Smooth muscle cell (in vitro differentiated cells): Measurements from ENCODE around the gene PPFIA1. TPM values are rescaled to one million over a fixed set of nuclear protein-coding genes. Genes with fewer than 3 reads are reported as not detected.

Source experiments
- DNase-seq: peaks from one replicate; lab custom pipeline; 2025; ENCODE audit not compliant: unreplicated experiment; lab: John Stamatoyannopoulos, UW
- H2AFZ ChIP-seq: fragments of 200-600 bp; sonication (generic); 2 replicates; pipeline ENCODE4 v1.6.0; 2016; ENCODE audit warnings: antibody characterized with exemption, low read depth, mild to moderate bottlenecking
- H3F3A ChIP-seq: fragments of 200-600 bp; sonication (generic); 2 replicates; pipeline ENCODE4 v1.6.0; 2017; ENCODE audit warnings: antibody characterized with exemption, low read depth
- H3K27ac ChIP-seq: fragments of 200-600 bp; sonication (generic); 2 replicates; pipeline ENCODE4 v1.5.1; 2016; ENCODE audit warnings: low read depth, mild to moderate bottlenecking
- H3K27me3 ChIP-seq: fragments of 200-600 bp; sonication (generic); 2 replicates; pipeline ENCODE4 v1.6.1; 2016; ENCODE audit warnings: low read depth, mild to moderate bottlenecking
- H3K36me3 ChIP-seq: fragments of 200-600 bp; sonication (generic); 2 replicates; pipeline ENCODE4 v1.5.1; 2016; ENCODE audit warnings: low read depth
- H3K4me1 ChIP-seq: fragments of 200-600 bp; sonication (generic); 2 replicates; pipeline ENCODE4 v1.5.1; 2016; ENCODE audit warnings: low read depth
- H3K4me2 ChIP-seq: fragments of 200-600 bp; sonication (generic); 2 replicates; pipeline ENCODE4 v1.6.0; 2016; ENCODE audit warnings: mild to moderate bottlenecking
- H3K4me3 ChIP-seq: fragments of 200-600 bp; sonication (generic); 2 replicates; pipeline ENCODE4 v1.5.1; 2016; ENCODE audit warnings: mild to moderate bottlenecking
- H3K79me2 ChIP-seq: fragments of 200-600 bp; sonication (generic); 2 replicates; pipeline ENCODE4 v1.6.0; 2016; ENCODE audit warnings: low read depth, mild to moderate bottlenecking
- H3K9ac ChIP-seq: fragments of 200-600 bp; sonication (generic); 2 replicates; pipeline ENCODE4 v1.6.0; 2016; ENCODE audit warnings: low read depth
- H3K9me3 ChIP-seq: fragments of 200-600 bp; sonication (generic); replicated peaks from 2 replicates; pipeline ENCODE4 v1.5.1; 2016; ENCODE audit warnings: low read depth
- H4K20me1 ChIP-seq: fragments of 200-600 bp; sonication (generic); 2 replicates; pipeline ENCODE4 v1.6.0; 2016; ENCODE audit warnings: low read depth
- WGBS: methylation state at CpG from one replicate; pipeline ENCODE4 v1.1.7; 2016; ENCODE audit warnings: low lambda C conversion rate; 5-methylcytosine and 5-hydroxymethylcytosine counted together
- polyA plus RNA-seq: library from polyadenylated mRNA; unstranded; fragments of >200 nt; fragmentation: Nextera tagmentation; extraction: Ambion mirVana; gene quantifications from 2 replicates; pipeline ENCODE4 v1.2.1, GENCODE V29; 2016
- total RNA-seq: library from RNA; depleted of rRNA; stranded (reverse); fragments of >200 nt; gene quantifications from 2 replicates; pipeline ENCODE4 v1.2.3, GENCODE V29; 2014
- TF ChIP-seq, protein P1 (sequence below): fragments of 200-600 bp; sonication (generic); IDR thresholded peaks from 2 replicates; pipeline ENCODE4 v1.5.1; 2017; ENCODE audit warnings: borderline replicate concordance, mild to moderate bottlenecking, antibody characterized with exemption; ENCODE audit not compliant: insufficient read depth, poor library complexity, severe bottlenecking

The PPFIA1 gene
- total and polyA plus RNA-seq, 2 experiments from 2014 or later: 23.8 to 48.2 TPM

DNA sequence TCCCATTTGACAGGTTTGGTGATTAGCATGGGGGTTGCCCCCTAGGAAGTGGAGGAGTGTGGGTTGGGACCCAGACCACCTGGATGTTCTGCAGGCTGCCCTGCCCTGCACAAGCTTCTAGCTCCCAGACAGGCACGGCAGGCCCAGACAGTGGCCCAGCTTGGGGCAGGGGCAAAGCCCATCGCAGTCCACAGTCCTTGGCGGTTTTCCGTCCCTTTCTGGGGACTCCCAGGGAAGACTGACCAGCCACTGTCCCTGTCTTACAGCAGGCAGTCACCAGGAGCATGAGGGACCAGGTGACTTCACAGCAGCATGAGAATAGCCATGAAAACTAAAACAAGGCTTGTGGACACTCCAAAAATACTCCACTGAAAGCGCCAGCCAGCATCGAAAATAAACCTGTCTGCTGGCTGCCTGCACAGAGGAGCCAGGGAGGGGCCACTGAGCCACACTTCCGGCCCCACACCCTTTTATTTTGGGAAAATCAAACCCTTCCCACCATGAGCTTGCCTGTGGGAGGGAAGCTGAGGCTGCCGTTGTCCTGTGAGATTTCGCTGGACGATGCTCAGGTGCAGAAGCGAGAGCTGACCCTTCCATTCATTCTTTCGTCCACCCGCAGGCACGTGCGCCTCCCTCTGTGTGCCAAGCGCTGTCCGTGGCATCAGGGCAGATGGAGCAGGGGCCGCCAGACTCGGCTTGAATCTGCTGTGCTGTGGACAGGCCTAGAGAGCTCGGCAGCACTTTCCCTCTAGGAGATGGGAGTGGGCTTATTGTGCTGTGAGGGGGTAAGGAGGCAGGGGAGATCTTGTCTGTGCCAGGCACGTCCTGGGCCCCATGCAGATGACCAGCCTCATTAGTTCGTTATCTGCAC lies 39.4 kb upstream of the PPFIA1 start:
- Histone ChIP-seq H3K9me3 (no peaks in the 10 kb centered on the region), H3K4me3 (no peak overlapping the region), H4K20me1 (no peaks in the 10 kb centered on the region), H3K9ac (no peak overlapping the region), H3K79me2 (no peaks in the 10 kb centered on the region), H3F3A (no peaks in the 10 kb centered on the region), H3K4me2 (no peak overlapping the region), H3K27ac (no peak overlapping the region), H2AFZ (no peak overlapping the region), H3K36me3 (no peaks in the 10 kb centered on the region), H3K27me3 (no peaks in the 10 kb centered on the region), H3K4me1 (no peaks in the 10 kb centered on the region)
- DNase-seq: no peak
- TF ChIP-seq, protein P1, sequence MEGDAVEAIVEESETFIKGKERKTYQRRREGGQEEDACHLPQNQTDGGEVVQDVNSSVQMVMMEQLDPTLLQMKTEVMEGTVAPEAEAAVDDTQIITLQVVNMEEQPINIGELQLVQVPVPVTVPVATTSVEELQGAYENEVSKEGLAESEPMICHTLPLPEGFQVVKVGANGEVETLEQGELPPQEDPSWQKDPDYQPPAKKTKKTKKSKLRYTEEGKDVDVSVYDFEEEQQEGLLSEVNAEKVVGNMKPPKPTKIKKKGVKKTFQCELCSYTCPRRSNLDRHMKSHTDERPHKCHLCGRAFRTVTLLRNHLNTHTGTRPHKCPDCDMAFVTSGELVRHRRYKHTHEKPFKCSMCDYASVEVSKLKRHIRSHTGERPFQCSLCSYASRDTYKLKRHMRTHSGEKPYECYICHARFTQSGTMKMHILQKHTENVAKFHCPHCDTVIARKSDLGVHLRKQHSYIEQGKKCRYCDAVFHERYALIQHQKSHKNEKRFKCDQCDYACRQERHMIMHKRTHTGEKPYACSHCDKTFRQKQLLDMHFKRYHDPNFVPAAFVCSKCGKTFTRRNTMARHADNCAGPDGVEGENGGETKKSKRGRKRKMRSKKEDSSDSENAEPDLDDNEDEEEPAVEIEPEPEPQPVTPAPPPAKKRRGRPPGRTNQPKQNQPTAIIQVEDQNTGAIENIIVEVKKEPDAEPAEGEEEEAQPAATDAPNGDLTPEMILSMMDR: no peak
- WGBS: 94% methylated on average over 21 of the region's 22 CpGs

DNA sequence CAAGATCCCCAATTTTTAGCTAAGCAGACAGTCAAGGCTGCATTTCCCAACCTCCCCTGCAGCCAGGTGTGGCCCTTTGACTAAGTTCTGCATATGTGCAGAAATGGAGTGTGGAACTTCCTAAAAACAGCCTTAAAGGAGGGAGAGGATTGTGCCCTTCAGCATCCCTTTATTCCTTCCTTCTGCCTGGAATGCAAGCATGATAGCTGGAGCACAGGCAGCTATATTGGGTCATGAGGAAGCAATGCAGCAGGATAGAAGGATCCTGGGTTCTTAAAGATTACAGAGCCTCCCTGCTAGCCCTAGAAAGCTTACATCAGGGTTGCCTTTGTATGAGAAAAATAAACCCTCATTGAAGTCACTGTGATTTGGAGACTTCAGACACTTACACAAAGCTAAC lies 37.5 kb upstream of the PPFIA1 start:
- no peak overlapping the region for H2AFZ ChIP-seq
- H3K9me3 ChIP-seq: no peaks in the 10 kb centered on the region
- no peaks in the 10 kb centered on the region for H3K27me3 ChIP-seq
- TF ChIP-seq, protein P1: no peak
- no peak overlapping the region for H3K27ac ChIP-seq
- H3K36me3 ChIP-seq: no peaks in the 10 kb centered on the region
- no peak overlapping the region for H3K9ac ChIP-seq
- no peaks in the 10 kb centered on the region for H3K79me2 ChIP-seq
- no peak overlapping the region for H3K4me3 ChIP-seq
- H4K20me1 ChIP-seq: no peaks in the 10 kb centered on the region
- no peak overlapping the region for H3K4me2 ChIP-seq
- no peak for DNase-seq
- H3F3A ChIP-seq: no peaks in the 10 kb centered on the region
- H3K4me1 ChIP-seq: no peaks in the 10 kb centered on the region

DNA sequence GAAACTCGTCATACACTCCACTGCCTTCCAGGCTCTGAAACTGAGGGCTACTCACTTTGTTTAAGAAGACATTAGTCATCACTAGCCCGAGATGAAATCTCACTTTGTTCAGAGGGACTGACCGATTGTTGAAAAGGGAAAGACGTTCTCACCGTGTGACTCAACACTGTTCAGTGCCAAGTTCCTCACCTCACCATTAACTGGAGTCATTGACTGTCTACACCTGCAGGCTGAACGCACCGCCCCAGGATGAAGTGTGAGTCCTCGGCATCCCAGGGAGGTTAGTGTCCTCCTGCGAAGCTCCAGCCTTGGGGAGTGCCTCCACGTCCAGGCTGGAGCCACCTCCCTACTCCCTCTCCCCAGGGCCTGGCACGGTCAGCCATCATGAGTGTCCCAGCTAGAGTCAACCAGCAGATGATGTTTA lies 37.0 kb upstream of the PPFIA1 start:
- Histone ChIP-seq H3K27ac (no peak overlapping the region), H3K4me3 (no peak overlapping the region), H4K20me1 (no peaks in the 10 kb centered on the region), H3K9ac (no peak overlapping the region), H3K4me1 (no peaks in the 10 kb centered on the region), H3K36me3 (no peaks in the 10 kb centered on the region), H3F3A (no peaks in the 10 kb centered on the region), H3K27me3 (no peaks in the 10 kb centered on the region), H2AFZ (no peak overlapping the region), H3K4me2 (no peak overlapping the region), H3K9me3 (no peaks in the 10 kb centered on the region), H3K79me2 (no peaks in the 10 kb centered on the region)
- no peak for DNase-seq
- 59% methylated on average over 11 of the region's 11 CpGs for WGBS
- TF ChIP-seq, protein P1: no peak

DNA sequence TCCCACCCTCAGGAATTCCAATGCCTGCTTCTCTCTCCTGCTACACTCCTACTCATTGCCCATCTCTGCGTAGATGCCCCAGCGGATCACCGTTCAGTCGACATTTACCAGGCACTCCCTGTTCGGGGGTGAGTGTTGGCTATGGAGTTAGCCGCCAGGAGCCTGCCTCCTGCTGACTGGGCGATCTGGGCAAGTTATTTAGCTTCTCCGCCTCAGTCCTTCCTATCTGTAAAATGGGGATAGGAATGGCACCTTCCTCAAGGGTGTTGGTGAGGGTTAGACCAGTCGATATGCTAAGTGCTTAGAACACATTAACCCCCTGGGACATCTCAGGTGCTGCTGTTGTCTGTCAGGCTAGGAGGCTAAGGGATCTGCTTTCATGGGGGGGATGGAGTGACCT lies 36.5 kb upstream of the PPFIA1 start:
- Histone ChIP-seq H3K36me3 (no peaks in the 10 kb centered on the region), H3K4me3 (no peak overlapping the region), H2AFZ (no peak overlapping the region), H3F3A (no peaks in the 10 kb centered on the region), H3K27me3 (no peaks in the 10 kb centered on the region), H3K4me1 (no peaks in the 10 kb centered on the region), H3K27ac (no peak overlapping the region), H4K20me1 (no peaks in the 10 kb centered on the region), H3K79me2 (no peaks in the 10 kb centered on the region), H3K9me3 (no peaks in the 10 kb centered on the region), H3K4me2 (no peak overlapping the region), H3K9ac (no peak overlapping the region)
- WGBS: 92% methylated on average over 9 of the region's 9 CpGs
- TF ChIP-seq, protein P1: no peak
- DNase-seq: no peak
